Airway epithelial cell (primary cell): ENCODE data around the gene OR4C11. TPM values are rescaled to one million over a fixed set of nuclear protein-coding genes. Genes with fewer than 3 reads are reported as not detected.

Source experiments
- total RNA-seq: library from RNA; depleted of rRNA; stranded (reverse); fragments of >200 nt; gene quantifications from 2 replicates; pipeline ENCODE4 v1.2.3, GENCODE V29; 2015

Gene OR4C11, protein sequence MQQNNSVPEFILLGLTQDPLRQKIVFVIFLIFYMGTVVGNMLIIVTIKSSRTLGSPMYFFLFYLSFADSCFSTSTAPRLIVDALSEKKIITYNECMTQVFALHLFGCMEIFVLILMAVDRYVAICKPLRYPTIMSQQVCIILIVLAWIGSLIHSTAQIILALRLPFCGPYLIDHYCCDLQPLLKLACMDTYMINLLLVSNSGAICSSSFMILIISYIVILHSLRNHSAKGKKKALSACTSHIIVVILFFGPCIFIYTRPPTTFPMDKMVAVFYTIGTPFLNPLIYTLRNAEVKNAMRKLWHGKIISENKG
- not detected in 2 replicates for total RNA-seq

DNA sequence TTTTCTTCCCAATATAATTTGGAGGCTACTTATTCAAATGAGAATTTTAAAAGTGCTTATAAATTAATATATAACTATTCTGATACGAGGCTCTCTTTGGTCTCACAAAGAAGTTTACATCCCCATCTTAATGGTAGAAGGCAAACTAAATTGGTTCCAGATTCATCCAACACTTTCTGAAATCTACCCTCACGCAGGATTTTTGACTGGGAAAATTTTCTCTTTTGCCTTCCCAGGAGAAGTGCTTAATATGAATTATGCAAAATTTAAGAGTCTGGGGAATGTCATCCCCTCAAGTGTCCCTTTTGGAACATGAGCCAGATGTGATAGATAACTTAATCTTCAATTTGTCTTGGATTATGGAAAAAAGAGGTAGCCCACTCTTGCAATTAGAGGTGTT lies at the start of gene OR4C11:
TSS of gene OR4C11 (minus strand) at position 101 of the 400 bp plus-strand sequence. CDS start 3,272 bp downstream, outside the sequence.

DNA sequence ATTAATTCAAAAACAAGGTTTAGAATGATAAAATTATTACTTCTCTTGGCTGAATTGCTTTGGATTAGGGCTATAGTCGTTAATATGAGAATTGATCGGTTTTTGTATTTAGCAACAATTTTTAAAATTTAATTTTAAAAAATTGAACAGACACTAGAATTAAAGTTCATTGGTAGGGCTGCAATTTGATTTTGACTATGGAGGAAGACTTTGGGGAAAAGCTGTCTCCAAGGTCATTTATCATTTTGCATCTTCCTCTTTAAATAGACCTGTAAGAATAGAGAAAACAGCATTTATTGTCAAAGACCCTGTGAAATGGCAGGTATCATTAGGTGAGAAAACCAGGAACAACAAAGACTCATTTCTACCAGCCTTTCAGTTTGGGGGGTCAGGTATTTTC lies 40.6 kb upstream of the OR4C11 start, which contains the start of gene OR4S2:
TSS of gene OR4S2 (plus strand) at position 301 of the 400 bp plus-strand sequence. CDS start 2,577 bp downstream, outside the sequence.

DNA sequence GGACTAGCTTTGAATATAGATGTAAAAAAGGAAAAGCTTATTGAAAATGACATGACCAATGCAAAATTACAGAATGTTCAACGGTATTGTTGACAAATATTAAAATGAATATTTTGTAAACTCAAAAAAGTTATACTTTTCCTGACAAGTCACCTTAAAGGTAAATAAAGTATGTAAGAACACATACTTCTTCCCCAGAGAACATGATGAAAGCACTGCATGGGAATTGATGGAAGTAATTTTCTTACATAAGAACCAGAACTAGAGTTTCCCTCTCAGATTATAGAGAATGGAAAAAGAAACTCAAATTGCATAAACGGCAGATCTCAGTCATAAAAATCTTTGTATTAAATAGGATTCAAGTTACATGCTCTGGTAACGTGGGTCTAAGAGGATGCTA lies 27.4 kb upstream of the OR4C11 start, which contains the start of gene OR4P4:
TSS of gene OR4P4 (plus strand) at position 301 of the 400 bp plus-strand sequence.

DNA sequence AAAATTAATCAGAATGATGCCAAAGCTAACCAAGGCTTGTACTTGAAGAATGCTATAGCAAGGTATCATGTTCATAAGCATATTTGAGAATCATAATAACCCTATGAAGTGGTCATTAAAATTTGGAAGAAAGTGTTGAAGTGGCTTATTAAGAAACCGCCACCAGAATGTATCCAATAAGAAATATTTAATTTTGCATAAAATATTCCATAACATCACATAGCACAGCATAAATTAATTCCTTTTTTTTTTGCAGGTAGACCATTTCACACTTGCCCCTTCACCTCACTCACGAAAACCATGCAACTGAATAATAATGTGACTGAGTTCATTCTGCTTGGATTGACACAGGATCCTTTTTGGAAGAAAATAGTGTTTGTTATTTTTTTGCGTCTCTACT lies 35.6 kb downstream of the OR4C11 start, which contains the start of gene OR4C16:
TSS of gene OR4C16 (plus strand) at position 301 of the 400 bp plus-strand sequence. CDS start at position 301, 0 bp downstream.

DNA sequence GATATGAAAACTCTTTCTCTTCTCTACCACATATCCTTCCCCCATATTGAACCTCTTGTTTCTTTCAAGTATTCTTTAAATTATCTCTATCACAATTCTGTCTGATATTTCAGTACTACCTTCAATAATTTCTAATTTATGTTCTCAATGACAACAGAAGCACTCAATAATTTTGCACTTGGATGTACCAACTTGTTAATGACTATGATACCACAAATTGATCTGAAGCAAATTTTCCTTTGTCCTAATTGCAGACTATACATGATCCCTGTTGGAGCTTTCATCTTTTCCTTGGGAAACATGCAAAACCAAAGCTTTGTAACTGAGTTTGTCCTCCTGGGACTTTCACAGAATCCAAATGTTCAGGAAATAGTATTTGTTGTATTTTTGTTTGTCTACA lies 53.3 kb downstream of the OR4C11 start, which contains the start of gene OR4C15:
TSS of gene OR4C15 (plus strand) at position 301 of the 400 bp plus-strand sequence. CDS start at position 301, 0 bp downstream.

Other genes starting within 250 kb of the OR4C11 start
- gene OR4A15, start 239.7 kb downstream of the OR4C11 start, total RNA-seq, result not detected in 2 replicates
- gene OR4C15, start 53.2 kb downstream of the OR4C11 start, total RNA-seq, result not detected in 2 replicates
- gene OR4C16, start 35.5 kb downstream of the OR4C11 start, total RNA-seq, result not detected in 2 replicates
- not detected in 2 replicates for gene OR4P4, start 27.5 kb upstream of the OR4C11 start, total RNA-seq
- not detected in 2 replicates for gene OR4S2, start 40.7 kb upstream of the OR4C11 start, total RNA-seq
- gene OR4C6, start 54.6 kb upstream of the OR4C11 start, total RNA-seq, result not detected in 2 replicates
- gene OR5D13, start 165.8 kb upstream of the OR4C11 start, total RNA-seq, result not detected in 2 replicates
- not detected in 2 replicates for gene OR5D14, start 187.9 kb upstream of the OR4C11 start, total RNA-seq
- gene OR5L1, start 203.7 kb upstream of the OR4C11 start, total RNA-seq, result not detected in 2 replicates
- not detected in 2 replicates for gene OR5D18, start 212.0 kb upstream of the OR4C11 start, total RNA-seq
- gene OR5L2, start 219.6 kb upstream of the OR4C11 start, total RNA-seq, result not detected in 2 replicates
- gene OR5D16, start 231.1 kb upstream of the OR4C11 start, total RNA-seq, result not detected in 2 replicates